Anterior cingulate cortex (tissue), 58 donors: ENCODE data around the gene CNTNAP2.

Source experiments
- DNase-seq, 58 donors: peaks; one replicate each; lab custom pipeline; 2025; lab: John Stamatoyannopoulos, UW

Gene CNTNAP2

GRCh38 chr7:146276888-146277287 lies 160.3 kb downstream of the CNTNAP2 start:
- no peak for DNase-seq

- DNase-seq = no peak
These were observed 168.8 kb downstream of the CNTNAP2 start for GRCh38 chr7:146285418-146285817.

- DNase-seq = no peak
These were observed 174.1 kb downstream of the CNTNAP2 start for GRCh38 chr7:146290746-146291145.

GRCh38 chr7:146291900-146292299 lies 175.3 kb downstream of the CNTNAP2 start:
- no peak for DNase-seq

- DNase-seq = no peak
These were observed 179.4 kb downstream of the CNTNAP2 start for GRCh38 chr7:146296028-146296427.

- no peak for DNase-seq
These were observed 198.4 kb downstream of the CNTNAP2 start for GRCh38 chr7:146314962-146315361.

- DNase-seq = no peak
These were observed 203.0 kb downstream of the CNTNAP2 start for GRCh38 chr7:146319629-146320028.

- no peak for DNase-seq
These were observed 204.7 kb downstream of the CNTNAP2 start for GRCh38 chr7:146321301-146321700.

- DNase-seq = no peak
These were observed 214.8 kb downstream of the CNTNAP2 start for GRCh38 chr7:146331369-146331768.

GRCh38 chr7:146345251-146345650 lies 228.7 kb downstream of the CNTNAP2 start:
- no peak for DNase-seq

GRCh38 chr7:146346096-146346495 lies 229.5 kb downstream of the CNTNAP2 start:
- DNase-seq = no peak

- DNase-seq = no peak
These were observed 238.6 kb downstream of the CNTNAP2 start for GRCh38 chr7:146355216-146355615.

- no peak for DNase-seq
These were observed 242.6 kb downstream of the CNTNAP2 start for GRCh38 chr7:146359176-146359575.

GRCh38 chr7:146366938-146367337 lies 250.3 kb downstream of the CNTNAP2 start:
- no peak for DNase-seq

GRCh38 chr7:146370171-146370570 lies 253.6 kb downstream of the CNTNAP2 start:
- no peak for DNase-seq

- no peak for DNase-seq
These were observed 258.6 kb downstream of the CNTNAP2 start for GRCh38 chr7:146375170-146375569.

GRCh38 chr7:146378196-146378595 lies 261.6 kb downstream of the CNTNAP2 start:
- DNase-seq = no peak

- DNase-seq = no peak
These were observed 270.5 kb downstream of the CNTNAP2 start for GRCh38 chr7:146387140-146387539.

GRCh38 chr7:146388928-146389327 lies 272.3 kb downstream of the CNTNAP2 start:
- DNase-seq = no peak

- DNase-seq = no peak
These were observed 276.7 kb downstream of the CNTNAP2 start for GRCh38 chr7:146393346-146393745.

- DNase-seq = no peak
These were observed 280.5 kb downstream of the CNTNAP2 start for GRCh38 chr7:146397141-146397540.

GRCh38 chr7:146401939-146402338 lies 285.3 kb downstream of the CNTNAP2 start:
- DNase-seq = no peak

- DNase-seq = no peak
These were observed 289.1 kb downstream of the CNTNAP2 start for GRCh38 chr7:146405737-146406136.
